Esophagus squamous epithelium (tissue), 4 donors: Measurements from ENCODE around the gene TTF2.

Source experiments
- CTCF ChIP-seq, 6 experiments: fragments of 450-650 bp in 4 of 6; fragments of 200-600 bp in 2 of 6; sonication (generic) in 2 of 6; IDR thresholded peaks; one replicate each; pipeline ENCODE4 v1.5.1; 2016 to 2019; ENCODE audit warnings: antibody characterized with exemption in 6 of 6, mild to moderate bottlenecking in 4 of 6, moderate library complexity in 4 of 6
- POLR2A ChIP-seq, 4 donors: fragments of 450-650 bp; IDR thresholded peaks; one replicate each; pipeline ENCODE4 v1.6.1; 2017; ENCODE audit warnings: antibody characterized with exemption in 4 of 4, mild to moderate bottlenecking in 4 of 4, moderate library complexity in 3 of 4

GRCh38 chr1:117022114-117022513, 38.0 kb upstream of the TTF2 start:
- TF ChIP-seq CTCF (IDR thresholded peaks at IDR 0.05) (no peak), POLR2A (IDR thresholded peaks at IDR 0.05) (no peak)
